ENCODE data around the gene TFR2. TPM values are rescaled to one million over a fixed set of nuclear protein-coding genes. Genes with fewer than 3 reads are reported as not detected.

The TFR2 gene
- total RNA-seq (2022) (not detected in 2 replicates), Bru-seq, nascent RNA (not detected), BruChase-seq, experiment 1, labeled RNA remaining after a 6-hour chase (not detected), BruChase-seq, experiment 2, labeled RNA remaining after a 2-hour chase (not detected)
- long read RNA-seq: 0 reads

DNA sequence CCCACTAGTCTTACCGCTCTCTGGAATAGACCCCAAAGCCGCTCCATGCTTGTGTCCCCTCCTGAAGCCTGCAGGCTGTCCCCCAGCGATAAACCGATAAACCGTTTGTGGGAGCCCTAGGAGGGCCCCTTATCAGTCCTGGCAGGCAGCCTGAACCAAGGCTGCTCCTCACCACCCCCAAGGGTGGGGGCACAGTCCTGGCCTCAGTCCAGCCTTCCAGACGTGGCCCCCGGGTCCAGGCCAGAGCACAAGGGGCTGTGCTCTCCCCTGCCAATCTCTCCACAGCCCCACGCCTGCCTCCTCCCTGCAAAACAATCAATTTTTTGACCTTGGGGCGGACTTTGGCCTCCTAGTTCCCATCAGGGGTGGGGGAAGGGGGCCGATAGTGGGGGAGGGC, at the start of gene TFR2:
Gene TFR2 (minus strand): TSS at position 90 of the 397 bp plus-strand sequence. CDS start 43 bp downstream, at position 47.
- DNase-seq (ENCODE audit: unreplicated experiment): no peak
- no peaks in the 10 kb centered on the region for H3K4me1 Mint-ChIP-seq (ENCODE audit: insufficient read depth, unreplicated experiment)
- TF ChIP-seq, protein P1, sequence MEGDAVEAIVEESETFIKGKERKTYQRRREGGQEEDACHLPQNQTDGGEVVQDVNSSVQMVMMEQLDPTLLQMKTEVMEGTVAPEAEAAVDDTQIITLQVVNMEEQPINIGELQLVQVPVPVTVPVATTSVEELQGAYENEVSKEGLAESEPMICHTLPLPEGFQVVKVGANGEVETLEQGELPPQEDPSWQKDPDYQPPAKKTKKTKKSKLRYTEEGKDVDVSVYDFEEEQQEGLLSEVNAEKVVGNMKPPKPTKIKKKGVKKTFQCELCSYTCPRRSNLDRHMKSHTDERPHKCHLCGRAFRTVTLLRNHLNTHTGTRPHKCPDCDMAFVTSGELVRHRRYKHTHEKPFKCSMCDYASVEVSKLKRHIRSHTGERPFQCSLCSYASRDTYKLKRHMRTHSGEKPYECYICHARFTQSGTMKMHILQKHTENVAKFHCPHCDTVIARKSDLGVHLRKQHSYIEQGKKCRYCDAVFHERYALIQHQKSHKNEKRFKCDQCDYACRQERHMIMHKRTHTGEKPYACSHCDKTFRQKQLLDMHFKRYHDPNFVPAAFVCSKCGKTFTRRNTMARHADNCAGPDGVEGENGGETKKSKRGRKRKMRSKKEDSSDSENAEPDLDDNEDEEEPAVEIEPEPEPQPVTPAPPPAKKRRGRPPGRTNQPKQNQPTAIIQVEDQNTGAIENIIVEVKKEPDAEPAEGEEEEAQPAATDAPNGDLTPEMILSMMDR (IDR thresholded peaks at IDR 0.05; ENCODE audit: unreplicated experiment): no peak
- H3K27me3 Mint-ChIP-seq (ENCODE audit: insufficient read depth, unreplicated experiment): peaks cover 25% of the 10 kb centered on the region
- intact Hi-C loops (cut with micrococcal nuclease): no loop called here
- H3K36me3 Mint-ChIP-seq (ENCODE audit: insufficient read depth, unreplicated experiment): peaks cover 5% of the 10 kb centered on the region
- CTCF ChIA-PET: interaction anchor here (0.5 kb wide), 1 partner anchor 143 kb away, joined by 3 read pairs; no protein-coding TSS in a partner anchor
- no peak within 1 kb of the TSS for H3K4me3 Mint-ChIP-seq (ENCODE audit: unreplicated experiment)
- POLR2A ChIA-PET: no interaction called here
- no TSS peak for BruUV-seq (replicated peaks)
- H3K9me3 Mint-ChIP-seq (ENCODE audit: unreplicated experiment): no peaks in the 10 kb centered on the region
- H3K27ac Mint-ChIP-seq (ENCODE audit: low read depth, unreplicated experiment): no peak within 1 kb of the TSS

DNA sequence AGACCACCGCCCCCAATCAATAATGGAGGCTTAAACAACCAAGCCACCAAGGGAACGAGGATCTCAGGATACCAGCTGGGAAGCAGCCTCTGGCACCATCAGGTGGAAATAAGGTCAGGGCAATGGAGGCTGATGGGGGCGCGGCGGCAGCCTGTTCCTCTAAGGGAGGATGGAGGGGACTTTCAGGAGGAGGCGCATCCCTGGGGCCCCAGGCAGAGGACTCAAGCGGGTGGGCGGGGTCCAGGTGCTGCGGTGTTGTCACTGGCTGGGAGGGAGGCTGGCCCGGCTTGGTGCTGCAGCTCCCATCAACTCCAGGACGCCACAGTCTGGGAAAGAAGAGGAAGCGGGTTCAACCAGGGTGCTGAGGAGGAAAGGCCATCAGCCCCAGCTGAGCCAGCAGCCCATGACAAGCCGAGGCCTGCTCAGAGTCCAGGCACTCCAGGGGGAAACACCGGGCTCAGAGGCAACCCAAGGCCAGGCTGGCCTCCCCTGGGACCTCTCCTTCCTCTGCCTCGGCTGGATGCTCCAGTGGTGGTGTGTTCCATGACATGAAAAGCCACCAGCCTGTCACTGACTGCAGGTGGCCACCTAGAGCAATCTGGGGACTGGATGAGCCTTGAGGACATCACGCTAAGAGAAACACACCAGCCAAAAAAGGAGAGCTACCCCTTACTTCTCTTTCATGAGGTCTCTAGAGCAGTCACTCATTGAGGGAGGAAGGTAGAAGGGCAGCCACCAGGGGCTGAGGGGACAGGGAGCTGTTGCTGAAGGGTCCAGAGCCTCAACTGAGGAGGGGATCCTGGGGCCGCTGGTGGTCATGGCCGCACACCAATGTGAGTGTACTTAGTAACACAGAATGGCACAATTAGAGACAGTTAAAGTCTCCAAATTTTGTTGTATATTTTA, 48.1 kb upstream of the TFR2 start:
- TF ChIP-seq, protein P1 (IDR thresholded peaks at IDR 0.05; ENCODE audit: unreplicated experiment): no peak
- ChIA-PET CTCF (interaction anchor here (0.5 to 7.2 kb wide), 10 partner anchors 11 to 243 kb away, joined by 3 to 103 read pairs (median 12); partner anchors contain the start of genes MOSPD3, POP7 and SLC12A9), POLR2A (interaction anchor here (0.7 to 7.6 kb wide), 5 partner anchors 15 to 126 kb away, joined by 3 to 57 read pairs (median 4); partner anchors contain the start of genes MOSPD3 and POP7)
- Mint-ChIP-seq H3K27me3 (ENCODE audit: insufficient read depth, unreplicated experiment) (no peaks in the 10 kb centered on the region), H3K36me3 (ENCODE audit: insufficient read depth, unreplicated experiment) (peaks cover 52% of the 10 kb centered on the region), H3K4me3 (ENCODE audit: unreplicated experiment) (no peak overlapping the region), H3K27ac (ENCODE audit: low read depth, unreplicated experiment) (no peak overlapping the region), H3K9me3 (ENCODE audit: unreplicated experiment) (no peaks in the 10 kb centered on the region), H3K4me1 (ENCODE audit: insufficient read depth, unreplicated experiment) (peaks cover 19% of the 10 kb centered on the region)
- no peak for DNase-seq (ENCODE audit: unreplicated experiment)
- BruUV-seq (replicated peaks): no TSS peak
- intact Hi-C loops (cut with micrococcal nuclease): loop anchor here (5.0 kb wide), 2 partner anchors 87 to 222 kb away; partner anchors contain the start of gene PCOLCE

DNA sequence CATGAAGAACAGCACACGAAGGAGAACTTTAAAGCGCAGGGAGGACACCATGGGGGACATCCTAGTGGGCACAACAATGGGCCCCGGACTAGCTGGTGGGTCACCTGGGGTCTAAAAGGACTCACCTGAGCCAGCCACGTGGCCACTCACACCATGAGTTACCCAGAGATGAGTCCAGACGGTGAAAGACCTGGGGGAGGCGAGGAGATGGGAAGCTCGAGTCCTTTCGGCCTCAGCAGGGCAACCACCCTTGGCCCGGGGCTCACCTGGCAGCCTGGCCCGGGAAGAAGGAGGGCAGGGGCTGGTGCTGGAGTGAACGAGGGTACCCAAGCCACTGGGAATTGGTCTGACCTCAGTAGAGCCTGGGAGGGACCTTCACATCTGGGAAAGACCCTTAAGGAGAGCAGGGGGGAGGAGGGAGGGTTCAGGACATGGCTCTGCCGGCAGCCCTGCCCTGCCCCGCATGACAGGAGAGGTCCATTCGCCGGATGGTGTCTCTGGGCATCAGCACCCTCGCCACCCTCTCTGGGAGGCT, 47.0 kb upstream of the TFR2 start:
- ChIA-PET CTCF (interaction anchor here (0.7 to 6.0 kb wide), 3 partner anchors 103 to 193 kb away, joined by 3 to 87 read pairs (median 3); no protein-coding TSS in a partner anchor), POLR2A (no interaction called here)
- Mint-ChIP-seq H3K4me3 (ENCODE audit: unreplicated experiment) (no peak overlapping the region), H3K9me3 (ENCODE audit: unreplicated experiment) (no peaks in the 10 kb centered on the region), H3K36me3 (ENCODE audit: insufficient read depth, unreplicated experiment) (peaks cover 56% of the 10 kb centered on the region), H3K27me3 (ENCODE audit: insufficient read depth, unreplicated experiment) (no peaks in the 10 kb centered on the region), H3K4me1 (ENCODE audit: insufficient read depth, unreplicated experiment) (peaks cover 19% of the 10 kb centered on the region), H3K27ac (ENCODE audit: low read depth, unreplicated experiment) (no peak overlapping the region)
- TF ChIP-seq, protein P1 (IDR thresholded peaks at IDR 0.05; ENCODE audit: unreplicated experiment): no peak
- intact Hi-C loops (cut with micrococcal nuclease): no loop called here
- no TSS peak for BruUV-seq (replicated peaks)
- no peak for DNase-seq (ENCODE audit: unreplicated experiment)

Data from MCF 10A (cell line).